ENCODE results near the gene SPEM2.
"Not testable (repeated sequence)": the region's sequence is repeated elsewhere in the genome, so short reads cannot be mapped to it uniquely, and the experiment has no call there.

- not testable (repeated sequence) for TF ChIP-seq EP300, CTCF (IDR thresholded peaks at IDR 0.05)
Observed at GRCh38 chr17:7470457-7470973, 45.1 kb downstream of the SPEM2 start.

Data from ovary (tissue), 3 donors.